HG03521 (cell line): Measurements from ENCODE around the gene TRIM25.
A peak's percentile ranks its signal among the peaks of the same experiment; 100 is the strongest.

Source experiments
- ATAC-seq: cut with Tn5 transposase; IDR thresholded peaks from one replicate; pipeline ENCODE4 v1.9.1; 2021; ENCODE audit warnings: mild to moderate bottlenecking, moderate library complexity; ENCODE audit not compliant: unreplicated experiment

TRIM25 gene

DNA sequence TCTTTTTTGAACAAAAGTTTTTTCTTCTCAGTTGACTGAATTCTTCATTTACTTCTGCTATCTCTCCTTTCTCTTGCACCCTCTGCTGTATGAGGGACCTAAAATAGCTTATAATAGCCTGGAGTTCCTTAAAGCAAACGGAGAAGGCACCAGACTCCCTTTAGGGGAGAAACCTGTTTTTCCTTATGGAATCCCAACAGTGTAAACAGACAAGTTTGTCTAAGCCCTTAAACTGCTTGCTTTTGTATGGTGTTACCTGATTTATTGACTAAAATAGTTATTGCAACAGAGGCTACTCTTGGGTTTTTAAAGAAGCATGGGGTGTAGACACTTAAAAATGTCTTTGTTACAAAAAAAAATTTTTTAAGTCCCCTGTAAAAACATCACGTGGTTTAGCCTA, 12.9 kb upstream of the TRIM25 start:
- ATAC-seq = no peak

DNA sequence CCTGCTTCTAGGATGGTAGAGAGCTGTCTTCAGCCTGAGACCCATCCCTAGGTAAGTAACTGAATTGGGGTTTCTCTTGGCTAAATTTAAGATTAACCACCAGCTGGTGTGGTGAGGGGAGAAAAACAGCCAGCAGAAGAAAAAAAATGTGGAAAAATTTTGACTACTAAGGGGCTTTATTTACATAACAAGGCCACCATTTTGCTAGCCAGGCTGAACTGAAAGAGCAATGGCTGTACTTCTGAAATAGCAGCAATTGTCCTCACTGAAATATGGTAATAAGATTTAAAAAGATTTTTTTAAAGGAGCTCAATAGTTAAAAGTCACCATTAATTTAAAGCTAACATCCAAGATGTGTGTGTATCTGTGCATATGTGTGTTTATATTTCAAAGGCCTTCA, 12.4 kb upstream of the TRIM25 start:
- no peak for ATAC-seq

DNA sequence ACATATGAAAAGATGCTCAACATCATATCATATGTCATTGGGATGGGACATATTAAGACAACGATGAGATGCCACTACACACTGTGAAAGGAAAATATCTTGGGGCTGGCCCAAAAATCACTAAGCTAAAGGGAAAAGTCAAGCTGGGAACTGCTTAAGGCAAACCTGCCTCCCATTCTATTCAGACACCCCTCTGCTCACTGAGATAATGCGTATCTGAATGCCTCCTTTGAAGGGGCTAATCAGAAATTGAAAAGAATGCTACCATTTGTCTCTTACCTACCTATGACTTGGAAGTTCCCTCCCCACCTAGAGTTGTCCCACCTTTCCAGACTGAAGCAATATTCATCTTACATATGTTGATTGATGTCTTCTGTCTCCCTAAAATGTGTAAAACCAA, 11.2 kb upstream of the TRIM25 start:
- ATAC-seq = no peak

DNA sequence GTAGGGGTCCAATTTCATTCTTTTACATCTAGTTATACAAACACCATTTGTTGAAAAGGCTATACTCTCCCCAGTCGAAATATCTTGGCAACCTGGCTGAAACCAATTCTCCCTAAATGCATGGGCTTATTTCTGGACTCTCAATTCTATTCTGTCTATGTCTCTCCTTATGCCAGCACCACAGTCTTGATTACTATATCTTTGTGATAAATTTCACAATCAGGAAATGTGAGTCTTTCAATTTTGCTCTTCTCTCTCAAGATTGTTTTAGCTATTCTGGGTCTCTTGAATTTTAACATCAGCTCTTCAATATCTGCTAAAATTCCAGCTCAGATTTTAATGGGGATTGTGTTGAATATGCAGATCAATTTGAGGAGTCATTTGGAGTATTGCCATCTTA, 5.9 kb upstream of the TRIM25 start:
- no peak for ATAC-seq

DNA sequence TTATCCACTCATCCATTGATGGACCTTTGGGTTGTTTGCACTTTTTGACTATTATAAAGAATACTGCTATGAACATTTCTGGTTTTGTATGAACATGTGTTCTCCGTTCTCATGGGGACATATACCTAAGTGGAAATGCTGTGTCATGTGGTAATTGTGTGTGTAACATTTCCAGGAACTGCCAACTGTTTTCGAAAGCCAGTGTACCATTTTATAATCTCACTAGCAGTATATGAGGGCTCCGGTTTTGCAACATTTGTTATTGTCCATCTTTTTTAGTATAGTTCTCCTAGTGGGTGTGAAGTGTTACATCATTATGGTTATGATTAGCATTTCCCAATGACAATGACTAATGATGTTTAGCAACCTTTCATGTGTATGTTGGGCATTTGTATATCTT, 5.1 kb upstream of the TRIM25 start:
- no peak for ATAC-seq

DNA sequence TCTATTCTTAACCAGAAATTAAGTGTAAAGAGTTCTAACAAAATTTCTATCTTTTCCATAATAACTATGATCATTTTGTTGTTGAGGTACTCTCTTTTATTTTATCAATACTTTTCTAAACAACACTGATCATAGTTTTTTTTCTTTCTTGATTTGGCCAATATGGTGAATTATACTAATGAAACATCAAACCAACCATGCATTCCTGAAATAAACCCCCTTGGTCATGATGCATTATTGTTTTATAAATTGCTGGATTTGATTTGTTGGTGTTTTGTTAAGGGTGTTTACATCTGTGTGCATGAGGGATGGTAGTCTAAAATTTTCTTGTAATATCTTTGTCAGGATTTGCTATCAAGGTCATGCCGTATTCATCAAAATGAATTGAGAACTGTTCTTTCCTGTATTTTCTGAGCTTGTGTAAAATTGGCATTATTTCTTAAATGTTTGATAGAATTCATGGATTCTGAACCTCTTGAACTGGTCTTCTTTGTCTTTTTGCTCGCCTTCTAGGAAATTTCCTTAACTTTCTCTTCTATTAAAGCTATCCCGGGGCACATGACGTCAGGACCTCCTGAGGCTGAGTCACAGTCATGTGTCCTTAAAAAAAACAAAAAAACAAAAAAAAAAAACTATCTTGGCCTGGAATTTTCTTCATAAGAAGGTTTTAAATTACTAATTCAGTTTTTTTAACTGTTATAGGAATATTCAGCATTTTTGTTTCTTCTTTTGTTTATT, 3.9 kb upstream of the TRIM25 start:
- ATAC-seq = no peak

DNA sequence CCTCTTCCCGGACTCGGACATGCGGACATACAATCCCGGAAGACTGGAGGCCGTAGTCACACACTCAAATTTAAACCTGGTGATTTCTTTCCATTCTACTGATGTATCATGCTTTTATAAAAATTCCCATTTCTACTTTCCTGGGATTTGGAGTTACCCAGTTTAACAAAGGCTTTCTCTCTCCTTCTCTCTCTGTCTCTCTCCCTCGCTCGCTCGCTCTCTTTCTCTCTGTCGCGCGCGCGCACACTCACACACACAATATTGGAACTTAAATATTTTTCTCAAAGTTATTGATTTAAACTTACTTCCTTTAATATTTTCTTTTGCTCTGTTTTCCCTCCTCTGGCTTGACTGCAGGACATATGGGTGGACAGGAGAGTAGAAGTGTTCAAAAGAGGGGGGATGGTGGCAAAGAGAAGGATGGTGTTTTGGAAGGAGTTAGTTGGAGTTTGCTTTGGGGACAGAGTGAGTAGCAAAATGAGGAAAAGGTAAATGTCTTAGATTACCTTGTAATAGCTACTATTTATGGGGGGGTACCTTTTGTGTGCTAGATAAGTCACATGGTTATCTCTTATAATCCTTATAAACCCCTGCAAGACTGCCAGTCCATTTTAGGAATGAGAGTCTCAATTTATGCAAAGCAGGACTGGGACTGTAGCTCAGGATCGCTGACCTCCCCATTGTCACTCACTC, 878 bp upstream of the TRIM25 start:
- no peak for ATAC-seq

DNA sequence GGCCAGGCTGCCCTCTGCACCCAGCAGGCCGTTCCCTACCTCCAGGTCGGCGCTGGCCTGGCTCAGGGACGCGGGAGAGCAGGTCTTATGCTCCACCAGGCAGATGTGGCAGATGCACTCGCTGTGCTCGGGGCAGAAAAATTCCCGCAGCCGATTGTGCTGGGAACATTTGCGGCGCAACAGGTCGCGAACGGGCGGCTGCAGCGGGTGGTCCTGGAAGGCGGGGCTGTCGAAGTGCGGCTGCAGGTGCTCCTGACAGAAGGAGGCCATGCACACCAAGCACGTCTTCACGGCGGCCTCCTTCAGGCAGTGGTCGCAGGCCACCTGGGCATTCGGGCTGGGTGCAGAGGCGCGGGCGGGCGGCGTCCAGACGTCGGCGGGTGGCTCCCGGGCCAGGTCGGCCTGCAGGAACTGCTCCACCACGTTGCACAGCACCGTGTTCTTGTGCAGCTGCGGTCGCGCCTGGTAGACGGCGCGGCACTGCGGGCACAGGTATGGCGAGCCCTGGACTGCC, 439 bp downstream of the TRIM25 start:
- peak; percentile 27 for ATAC-seq

DNA sequence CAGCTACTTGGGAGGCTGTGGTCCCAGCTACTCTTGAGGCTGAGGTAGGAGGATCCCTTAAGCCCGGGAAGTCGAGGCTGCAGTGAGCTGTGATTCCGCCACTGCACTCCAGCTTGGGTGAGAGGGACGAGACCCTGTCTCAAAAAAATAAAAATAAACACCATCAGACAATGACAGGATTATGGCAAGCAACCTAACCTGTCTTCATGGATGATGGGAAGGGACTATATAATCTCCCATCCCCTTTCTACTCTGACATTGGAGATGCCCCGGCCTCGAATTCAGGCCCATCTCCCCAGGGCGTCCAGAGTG, 893 bp downstream of the TRIM25 start:
- no peak for ATAC-seq

DNA sequence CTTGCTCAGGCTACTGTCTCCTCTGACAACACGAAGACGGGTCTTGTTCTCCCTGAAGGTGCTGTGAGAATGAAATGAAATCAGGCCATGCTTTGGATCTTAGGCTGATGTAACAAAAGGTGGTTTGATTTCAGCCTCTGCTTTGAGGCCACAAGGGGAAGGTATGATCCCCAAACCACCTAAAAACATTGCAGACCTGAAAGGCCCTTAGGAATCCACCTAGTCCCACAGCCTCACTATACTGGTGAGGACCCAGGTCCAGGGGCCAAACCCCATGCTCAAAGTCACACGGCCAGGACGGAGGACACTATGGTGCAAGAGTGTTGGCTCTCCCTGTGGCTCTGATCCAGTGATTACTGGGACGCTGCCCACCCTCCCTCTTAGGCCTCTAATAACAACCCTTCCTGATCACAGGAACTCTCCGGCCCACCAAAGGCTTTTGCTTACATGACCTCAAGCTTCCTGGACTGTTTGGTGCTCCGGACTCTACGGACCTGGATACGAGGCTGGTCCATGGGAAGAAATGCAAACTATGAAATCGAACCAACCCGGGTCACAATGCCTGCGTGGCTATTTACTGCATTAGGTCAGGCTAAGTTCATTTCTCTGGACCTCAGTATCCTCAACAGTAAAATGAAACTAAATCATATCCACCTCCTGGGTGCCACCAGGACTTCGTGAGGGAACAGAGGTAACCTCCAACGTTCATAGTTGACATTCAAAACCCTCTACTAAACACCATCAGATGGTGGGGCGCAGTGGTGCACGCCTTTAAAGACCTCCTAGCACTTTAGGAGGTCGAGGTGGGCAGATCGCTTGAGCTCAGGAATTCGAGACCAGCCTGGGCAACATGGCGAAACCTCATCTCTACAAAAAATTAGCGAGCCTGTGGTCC, 1.5 kb downstream of the TRIM25 start:
- no peak for ATAC-seq

DNA sequence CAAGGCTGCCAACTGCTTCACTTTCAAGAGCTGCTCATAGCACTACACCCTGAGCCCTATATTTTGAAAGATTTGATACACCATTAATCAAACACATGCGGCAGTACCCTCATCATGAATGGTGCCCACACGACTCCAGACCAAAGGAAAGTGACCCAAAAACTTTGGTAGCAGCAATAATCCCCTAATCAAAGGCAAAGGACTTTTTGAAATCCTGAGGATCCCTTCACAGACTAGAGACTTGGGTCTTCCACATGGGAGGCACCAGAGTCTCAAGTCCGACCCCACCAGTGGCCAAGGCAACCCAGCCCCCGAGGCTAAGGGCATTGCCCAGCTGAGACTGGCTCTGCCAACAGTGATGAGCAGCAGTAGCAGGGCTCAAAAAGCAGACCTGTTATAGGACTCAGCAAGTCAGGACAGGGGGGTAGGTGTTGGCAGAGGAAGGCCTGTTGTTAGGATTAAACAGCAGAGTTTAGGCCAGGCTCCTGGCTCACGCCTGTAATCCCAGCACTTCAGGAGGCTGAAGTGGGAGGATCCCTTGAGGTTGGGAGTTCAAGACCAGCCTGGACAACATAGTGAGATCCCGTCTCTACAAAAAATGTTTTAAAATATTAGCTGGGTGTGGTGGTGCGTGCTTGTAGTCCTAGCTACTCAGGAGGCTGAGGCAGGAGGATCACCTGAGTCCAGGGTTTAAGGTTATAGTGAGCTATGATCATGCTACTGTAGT, 3.2 kb downstream of the TRIM25 start:
- no peak for ATAC-seq

DNA sequence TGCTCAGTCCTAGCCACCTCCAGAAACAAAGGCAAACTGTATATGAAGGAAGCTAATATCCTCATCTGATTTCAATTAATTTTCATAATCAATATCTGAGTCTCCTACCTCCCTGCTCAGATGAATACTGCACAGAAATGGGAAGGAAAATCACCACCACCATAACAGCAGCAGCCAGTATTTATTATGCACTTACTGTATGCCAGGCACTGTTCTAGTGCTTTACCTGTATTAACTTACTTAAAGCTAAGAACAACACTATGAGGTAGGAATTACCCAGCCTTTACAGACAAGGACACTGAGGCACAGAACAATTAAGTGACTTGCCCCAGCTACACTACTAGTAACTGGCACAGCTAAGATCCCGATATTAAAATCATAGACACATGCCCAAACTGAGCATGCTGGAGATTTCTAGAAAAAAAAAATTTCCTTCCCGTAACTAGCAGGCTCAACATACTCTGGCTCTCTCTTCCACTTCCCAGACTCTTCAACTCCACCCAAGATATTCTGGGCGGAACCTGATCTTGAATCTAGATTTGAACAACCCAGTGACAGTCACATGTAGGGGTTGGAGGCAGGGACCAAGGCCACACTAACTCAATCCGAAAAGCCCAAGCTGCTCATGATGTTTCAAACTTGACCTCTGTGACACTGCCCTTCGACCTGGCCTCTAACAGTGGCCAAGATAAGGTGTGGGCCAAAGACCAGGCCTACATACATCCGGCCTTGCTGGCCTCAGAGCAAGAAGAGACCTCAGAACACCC, 3.9 kb downstream of the TRIM25 start:
- no peak for ATAC-seq

DNA sequence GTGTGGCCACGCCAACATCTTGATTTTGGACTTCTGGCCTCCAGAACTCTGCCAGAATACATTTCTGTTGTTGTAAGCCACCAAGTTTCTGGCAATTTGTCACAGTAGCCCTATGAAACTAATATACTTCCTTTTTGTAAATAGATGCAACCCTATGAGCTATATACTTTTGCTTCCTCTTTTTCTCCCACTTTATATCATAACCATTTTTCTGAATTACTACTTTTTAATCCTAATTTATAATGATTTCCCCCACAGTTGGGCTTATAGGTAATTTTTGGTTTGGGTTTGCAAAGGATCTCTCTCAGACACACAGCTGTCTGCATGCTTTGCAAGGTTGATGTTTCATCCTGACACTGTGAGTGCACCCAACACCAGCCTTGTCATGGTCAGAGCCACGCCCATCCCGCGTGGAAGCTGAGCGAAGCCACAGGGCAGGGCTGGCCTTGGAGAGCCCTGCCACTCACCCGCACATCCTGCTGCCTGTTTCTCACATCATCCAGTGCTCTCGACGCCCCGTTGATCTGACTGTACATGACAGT, 5.8 kb downstream of the TRIM25 start:
- peak; percentile 75 for ATAC-seq

DNA sequence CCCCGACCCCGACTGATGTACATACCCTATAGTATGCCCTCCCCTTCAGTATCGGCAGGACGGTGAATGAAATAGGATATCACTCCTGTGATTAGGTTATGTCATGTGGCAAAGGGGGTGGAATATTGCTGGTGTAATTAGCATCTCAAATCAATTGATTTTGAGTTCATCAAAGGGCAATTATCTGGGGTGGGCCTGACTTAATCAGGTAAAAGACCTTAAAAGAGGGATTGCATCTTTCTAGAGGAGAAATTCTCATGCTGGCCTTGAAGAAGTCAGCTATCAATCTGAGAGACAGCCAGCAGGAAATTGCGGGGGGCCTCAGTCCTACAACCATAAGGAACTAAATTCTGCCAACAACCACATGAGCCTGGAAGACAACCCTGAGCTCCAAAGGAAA, 10.3 kb downstream of the TRIM25 start:
- no peak for ATAC-seq

DNA sequence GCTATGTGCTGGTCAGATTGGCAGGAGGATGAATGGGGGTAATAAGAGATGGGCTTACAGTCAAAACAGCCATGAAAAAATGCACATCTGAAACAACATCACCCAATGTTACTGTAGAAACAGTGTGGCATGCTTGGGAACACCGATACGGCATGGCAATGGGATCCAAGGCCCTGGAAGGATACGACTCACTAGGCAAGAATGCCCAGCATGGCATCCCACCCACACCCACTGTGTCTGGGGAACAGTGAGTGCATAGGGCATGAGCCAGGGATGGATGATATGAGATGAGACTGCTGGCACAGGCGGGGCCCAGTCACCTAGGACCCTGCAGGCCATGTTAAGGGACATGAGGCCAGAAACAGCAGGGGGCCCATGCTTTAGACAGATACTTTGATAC, 11.5 kb downstream of the TRIM25 start:
- ATAC-seq = no peak

DNA sequence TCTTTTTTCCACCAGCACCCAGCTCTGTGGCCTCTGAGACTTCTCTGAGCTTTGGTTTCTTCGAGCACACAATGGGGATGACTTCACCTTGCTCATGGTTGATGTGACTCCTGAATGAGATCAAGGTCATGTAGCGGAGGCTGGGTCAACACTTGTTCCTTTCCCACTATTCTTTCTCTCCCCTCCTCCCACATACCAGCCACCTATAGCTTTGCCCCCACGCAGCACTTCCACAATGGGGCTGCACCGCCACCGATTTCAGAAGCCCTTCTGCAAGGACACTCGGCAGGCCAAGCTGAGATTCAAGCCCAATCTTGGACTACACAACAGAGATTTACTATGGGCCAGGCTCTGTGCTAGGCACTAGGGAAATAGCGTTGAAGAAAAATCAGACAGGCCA, 14.4 kb downstream of the TRIM25 start:
- no peak for ATAC-seq

DNA sequence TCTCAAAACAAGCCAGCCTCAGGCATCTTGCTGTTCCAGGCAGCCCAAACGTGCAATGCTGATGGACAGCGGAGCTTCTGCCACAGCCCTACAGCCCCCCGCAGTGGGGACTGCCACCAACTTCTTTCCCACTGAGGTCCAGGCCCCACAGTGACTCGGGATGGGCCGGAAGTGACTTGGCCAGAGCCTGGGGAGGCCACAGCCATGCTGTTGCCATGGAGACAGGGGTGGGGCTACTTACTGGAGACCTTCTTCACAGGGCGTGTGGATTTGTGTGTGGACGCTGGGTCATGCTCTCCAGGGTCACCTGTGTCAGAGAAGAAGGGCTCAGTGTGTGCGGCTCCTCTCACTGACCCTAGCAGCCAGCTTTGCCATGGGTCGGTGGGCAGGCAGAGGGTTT, 15.0 kb downstream of the TRIM25 start:
- no peak for ATAC-seq

DNA sequence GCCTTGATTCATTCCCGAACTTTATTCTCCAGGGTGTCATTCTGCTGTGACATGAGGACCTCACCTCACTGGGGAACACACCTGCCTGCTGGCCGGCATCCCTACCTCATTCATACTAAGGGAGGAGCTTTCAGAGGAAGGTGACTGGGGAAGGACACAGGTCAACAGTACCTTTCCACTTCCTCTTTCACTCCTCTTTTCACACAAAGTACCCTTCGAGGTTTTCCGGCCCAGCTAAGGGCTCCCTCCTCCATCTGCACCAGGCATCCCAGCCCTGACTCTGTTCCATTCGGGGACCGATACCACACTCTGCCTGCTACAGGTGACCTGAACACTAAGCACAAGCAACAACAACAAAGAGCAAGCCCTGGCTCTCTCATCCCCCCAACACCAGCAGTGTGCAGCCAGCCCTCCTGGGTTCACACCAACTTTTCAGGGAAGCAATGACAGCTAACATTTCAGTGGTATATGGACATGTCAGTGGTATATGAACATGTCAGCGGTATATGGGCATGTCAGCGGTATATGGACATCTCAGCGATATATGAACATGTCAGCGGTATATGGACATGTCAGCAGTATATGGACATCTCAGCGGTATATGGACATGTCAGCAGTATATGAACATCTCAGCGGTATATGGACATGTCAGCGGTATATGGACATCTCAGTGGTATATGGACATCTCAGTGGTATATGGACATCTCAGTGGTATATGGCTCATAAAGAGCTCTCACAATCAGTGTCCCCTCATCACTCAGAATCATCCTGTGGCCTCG, 16.0 kb downstream of the TRIM25 start:
- ATAC-seq = no peak

DNA sequence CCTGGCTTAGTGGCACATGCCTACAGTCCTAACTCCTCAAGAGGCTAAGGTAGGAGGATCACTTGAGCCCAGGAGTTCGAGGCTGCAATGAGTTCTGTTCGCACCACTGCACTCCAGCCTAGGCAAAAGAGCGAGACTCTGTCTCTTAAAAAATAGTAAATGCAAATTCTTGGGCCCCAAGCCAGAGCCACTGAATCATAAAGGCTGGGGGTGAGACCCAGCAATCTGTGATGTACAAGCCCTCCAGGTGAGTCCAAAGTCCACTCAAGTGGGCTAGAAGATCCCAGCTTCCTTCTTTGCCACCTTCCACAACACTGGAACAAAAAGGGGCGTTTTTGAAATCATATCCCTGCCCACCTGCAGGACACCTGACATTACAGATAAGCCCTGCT, 16.9 kb downstream of the TRIM25 start:
- ATAC-seq = no peak
